ENCODE data around the gene SRP54. TPM values are rescaled to one million over a fixed set of nuclear protein-coding genes. Genes with fewer than 3 reads are reported as not detected.
"Not testable (repeated sequence)": the region's sequence is repeated elsewhere in the genome, so short reads cannot be mapped to it uniquely, and the experiment has no call there.

Gene SRP54
- total RNA-seq, 1 donor from 2014 or later: 29.6 TPM

- DNase-seq (ENCODE audit: missing footprints): no peak
- ATAC-seq: no peak
- intact Hi-C loops (cut with DNase I): loop anchor here (10.0 kb wide), 1 partner anchor 434 kb away; no protein-coding TSS in a partner anchor
Measured at GRCh38 chr14:34980337-34980900, 2.4 kb upstream of the SRP54 start.

GRCh38 chr14:34981743-34982420, 910 bp upstream of the SRP54 start:
- intact Hi-C loops (cut with DNase I): loop anchor here (1.0 to 10.0 kb wide), 3 partner anchors 64 to 433 kb away; partner anchors contain the start of genes BAZ1A and FAM177A1
- DNase-seq (ENCODE audit: missing footprints): no peak
- peak; percentile 11 for ATAC-seq

GRCh38 chr14:34983148-34983760, 462 bp downstream of the SRP54 start:
- peak; percentile 25 for ATAC-seq

GRCh38 chr14:34983786-34984185, 994 bp downstream of the SRP54 start:
- DNase-seq (ENCODE audit: missing footprints) (no peak), ATAC-seq (no peak)
- intact Hi-C loops (cut with DNase I): loop anchor here (2.0 to 10.0 kb wide), 2 partner anchors 109 to 431 kb away; partner anchors contain the start of gene BAZ1A

More at GRCh38 chr14:34983148-34983760, 462 bp downstream of the SRP54 start:
- intact Hi-C loops (cut with DNase I): loop anchor here (2.0 to 10.0 kb wide), 2 partner anchors 108 to 432 kb away; partner anchors contain the start of gene BAZ1A
- DNase-seq (ENCODE audit: missing footprints): peak; percentile 66

GRCh38 chr14:34985740-34986139, 2.9 kb downstream of the SRP54 start:
- intact Hi-C loops (cut with DNase I): loop anchor here (10.0 kb wide), 1 partner anchor 429 kb away; no protein-coding TSS in a partner anchor
- ATAC-seq (no peak), DNase-seq (ENCODE audit: missing footprints) (no peak)

GRCh38 chr14:34987180-34987579, 4.4 kb downstream of the SRP54 start:
- DNase-seq (ENCODE audit: missing footprints): no peak
- intact Hi-C loops (cut with DNase I): loop anchor here (10.0 kb wide), 1 partner anchor 428 kb away; no protein-coding TSS in a partner anchor
- no peak for ATAC-seq

- intact Hi-C loops (cut with DNase I): loop anchor here (10.0 kb wide), 1 partner anchor 425 kb away; no protein-coding TSS in a partner anchor
- no peak for ATAC-seq
- DNase-seq (ENCODE audit: missing footprints): no peak
Measured at GRCh38 chr14:34989762-34990161, 7.0 kb downstream of the SRP54 start.

- DNase-seq (ENCODE audit: missing footprints) (no peak), ATAC-seq (no peak)
- intact Hi-C loops (cut with DNase I): no loop called here
Measured at GRCh38 chr14:34993426-34993825, 10.6 kb downstream of the SRP54 start.

- ATAC-seq (no peak), DNase-seq (ENCODE audit: missing footprints) (no peak)
- intact Hi-C loops (cut with DNase I): no loop called here
Measured at GRCh38 chr14:34994668-34995067, 11.9 kb downstream of the SRP54 start.

- DNase-seq (ENCODE audit: missing footprints) (no peak), ATAC-seq (no peak)
- intact Hi-C loops (cut with DNase I): no loop called here
Measured at GRCh38 chr14:34997762-34998161, 15.0 kb downstream of the SRP54 start.

- DNase-seq (ENCODE audit: missing footprints) (no peak), ATAC-seq (no peak)
- intact Hi-C loops (cut with DNase I): no loop called here
Measured at GRCh38 chr14:34999500-34999899, 16.7 kb downstream of the SRP54 start.

- ATAC-seq (no peak), DNase-seq (ENCODE audit: missing footprints) (no peak)
- intact Hi-C loops (cut with DNase I): no loop called here
Measured at GRCh38 chr14:35001621-35002020, 18.8 kb downstream of the SRP54 start.

- DNase-seq (ENCODE audit: missing footprints) (no peak), ATAC-seq (no peak)
- intact Hi-C loops (cut with DNase I): no loop called here
Measured at GRCh38 chr14:35004839-35005238, 22.0 kb downstream of the SRP54 start.

- ATAC-seq (no peak), DNase-seq (ENCODE audit: missing footprints) (no peak)
- intact Hi-C loops (cut with DNase I): loop anchor here (10.0 kb wide), 1 partner anchor 68 kb away; no protein-coding TSS in a partner anchor
Measured at GRCh38 chr14:35016568-35016967, 33.8 kb downstream of the SRP54 start.

- intact Hi-C loops (cut with DNase I): no loop called here
- DNase-seq (ENCODE audit: missing footprints) (no peak), ATAC-seq (no peak)
Measured at GRCh38 chr14:35020713-35021112, 37.9 kb downstream of the SRP54 start.

GRCh38 chr14:35028435-35028834, 45.6 kb downstream of the SRP54 start:
- no peak for ATAC-seq
- intact Hi-C loops (cut with DNase I): no loop called here
- no peak for DNase-seq (ENCODE audit: missing footprints)

- no peak for DNase-seq (ENCODE audit: missing footprints)
- no peak for ATAC-seq
- intact Hi-C loops (cut with DNase I): no loop called here
Measured at GRCh38 chr14:35032562-35032961, 49.8 kb downstream of the SRP54 start.

GRCh38 chr14:35034440-35034833, 51.6 kb downstream of the SRP54 start:
- ATAC-seq: no peak
- intact Hi-C loops (cut with DNase I): no loop called here
- DNase-seq (ENCODE audit: missing footprints): no peak

GRCh38 chr14:35034944-35035554, 52.3 kb downstream of the SRP54 start:
- intact Hi-C loops (cut with DNase I); DNase-seq (ENCODE audit: missing footprints); ATAC-seq: not testable (repeated sequence)
